Body of pancreas (tissue), 4 donors: ENCODE data around the gene TMEM244.

ENCODE experiments used
- POLR2A ChIP-seq, 3 donors: fragments of 450-650 bp; IDR thresholded peaks; one replicate each; pipeline ENCODE4 v1.6.1; 2016; ENCODE audit warnings: antibody characterized with exemption in 3 of 3, mild to moderate bottlenecking in 2 of 3
- TF ChIP-seq, protein P1 (sequence below), 7 experiments: fragments of 450-650 bp in 4 of 7; fragments of 200-600 bp in 3 of 7; sonication (generic) in 3 of 7; IDR thresholded peaks; one replicate each; pipeline ENCODE4 v1.5.1; 2016 to 2019; ENCODE audit warnings: antibody characterized with exemption in 7 of 7

DNA sequence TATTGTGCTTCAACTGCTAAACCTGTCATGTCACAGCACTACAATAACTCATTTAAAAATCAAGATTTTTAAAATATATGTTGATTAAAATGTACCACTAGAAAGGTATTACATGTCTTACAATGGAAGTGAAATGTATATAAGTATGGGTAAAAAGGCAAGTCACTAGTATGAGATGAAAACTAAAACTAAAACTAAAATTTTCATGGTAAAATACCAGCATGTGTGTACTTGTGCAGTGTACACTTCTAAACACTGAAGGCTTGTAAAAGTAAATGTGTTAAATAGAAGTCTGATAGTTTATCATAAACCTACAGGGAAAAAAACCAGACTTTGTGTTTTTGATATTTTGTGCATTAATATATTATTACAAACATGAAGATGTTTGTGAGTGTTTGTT is 13.7 kb upstream of the TMEM244 start:
- TF ChIP-seq, protein P1, sequence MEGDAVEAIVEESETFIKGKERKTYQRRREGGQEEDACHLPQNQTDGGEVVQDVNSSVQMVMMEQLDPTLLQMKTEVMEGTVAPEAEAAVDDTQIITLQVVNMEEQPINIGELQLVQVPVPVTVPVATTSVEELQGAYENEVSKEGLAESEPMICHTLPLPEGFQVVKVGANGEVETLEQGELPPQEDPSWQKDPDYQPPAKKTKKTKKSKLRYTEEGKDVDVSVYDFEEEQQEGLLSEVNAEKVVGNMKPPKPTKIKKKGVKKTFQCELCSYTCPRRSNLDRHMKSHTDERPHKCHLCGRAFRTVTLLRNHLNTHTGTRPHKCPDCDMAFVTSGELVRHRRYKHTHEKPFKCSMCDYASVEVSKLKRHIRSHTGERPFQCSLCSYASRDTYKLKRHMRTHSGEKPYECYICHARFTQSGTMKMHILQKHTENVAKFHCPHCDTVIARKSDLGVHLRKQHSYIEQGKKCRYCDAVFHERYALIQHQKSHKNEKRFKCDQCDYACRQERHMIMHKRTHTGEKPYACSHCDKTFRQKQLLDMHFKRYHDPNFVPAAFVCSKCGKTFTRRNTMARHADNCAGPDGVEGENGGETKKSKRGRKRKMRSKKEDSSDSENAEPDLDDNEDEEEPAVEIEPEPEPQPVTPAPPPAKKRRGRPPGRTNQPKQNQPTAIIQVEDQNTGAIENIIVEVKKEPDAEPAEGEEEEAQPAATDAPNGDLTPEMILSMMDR (IDR thresholded peaks at IDR 0.05) = no peak
- no peak for TF ChIP-seq POLR2A (IDR thresholded peaks at IDR 0.05)
